GM18951 (cell line): ENCODE measurements around the gene FBXO24.
"Not testable (repeated sequence)": the region's sequence is repeated elsewhere in the genome, so short reads cannot be mapped to it uniquely, and the experiment has no call there.

ENCODE experiments used
- POLR2A ChIP-seq: IDR thresholded peaks from 4 replicates; pipeline ENCODE4 v1.6.1; 2011; ENCODE audit warnings: mild to moderate bottlenecking; ENCODE audit not compliant: insufficient read length, insufficient read depth; ENCODE audit errors: extremely low read depth
- in situ Hi-C: fragments of 300-500 bp; cut with MboI; formaldehyde crosslinking; loops from one replicate; pipeline ENCODE4 v1.12.0; 2022; ENCODE audit warnings: low sequenced_read_pairs, mixed read lengths, inconsistent platforms; ENCODE audit not compliant: unreplicated experiment

FBXO24 gene

DNA sequence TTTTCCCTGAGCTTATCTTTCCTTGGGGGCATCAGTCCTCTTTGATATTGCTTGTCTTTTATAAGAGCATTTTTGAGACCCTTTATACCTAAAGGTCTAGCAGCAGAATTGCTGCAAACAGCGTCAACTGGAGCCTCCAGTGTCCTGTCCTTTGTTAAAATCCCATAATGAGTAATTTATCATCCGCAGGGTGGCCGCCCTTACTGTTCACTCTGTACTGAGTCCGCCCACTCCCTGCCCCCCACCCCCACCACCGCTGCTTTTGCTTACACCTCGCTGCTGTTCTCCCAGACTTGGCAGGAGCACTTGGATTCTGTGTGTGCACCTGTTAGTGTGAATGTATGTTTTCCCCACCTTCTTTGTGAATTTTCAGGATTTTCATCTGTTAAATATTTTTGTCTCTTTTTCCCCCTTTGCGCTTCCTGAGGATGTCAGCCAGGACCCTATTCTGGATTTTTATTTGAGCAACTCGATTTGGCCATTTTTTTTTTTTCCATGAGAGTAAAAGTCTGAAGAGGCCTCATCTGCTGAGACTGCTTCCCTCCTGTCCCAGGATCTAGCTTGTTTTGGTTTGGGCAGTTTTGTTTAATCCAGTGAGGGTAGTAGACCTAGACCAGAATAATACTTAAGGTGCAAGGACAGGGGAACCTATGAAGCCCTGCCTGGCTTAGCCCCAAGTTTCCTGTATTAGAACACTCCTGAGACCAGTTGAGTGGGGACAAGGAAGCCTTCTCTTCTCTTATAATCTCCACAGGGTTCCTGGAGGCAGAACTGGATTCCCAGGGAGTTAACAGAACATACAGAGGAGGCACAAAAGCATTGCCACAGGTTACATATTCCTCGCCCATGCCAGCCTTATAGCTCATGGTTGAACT lies 39.0 kb upstream of the FBXO24 start:
- no peak for TF ChIP-seq POLR2A
- in situ Hi-C loops, result no loop called here

DNA sequence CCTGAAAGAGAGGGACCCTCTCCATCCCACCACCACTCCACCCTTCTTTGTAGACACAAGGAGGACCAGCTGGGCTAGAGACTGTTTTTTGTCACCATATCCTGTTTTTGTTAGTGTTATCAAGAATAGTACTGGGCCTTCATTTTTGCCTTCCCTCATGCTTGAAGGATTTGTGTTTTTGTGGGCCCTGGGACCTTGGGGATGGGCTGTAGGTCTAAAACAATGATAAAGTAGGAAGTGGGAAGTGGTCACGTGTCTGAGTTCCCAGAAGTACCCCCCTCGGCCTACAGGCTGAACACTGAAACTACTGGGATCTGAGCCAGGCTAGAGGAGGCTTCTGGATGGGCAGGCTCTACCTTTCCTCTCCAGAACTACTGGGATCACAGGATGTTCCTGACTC lies 38.3 kb upstream of the FBXO24 start:
- TF ChIP-seq POLR2A, result no peak

DNA sequence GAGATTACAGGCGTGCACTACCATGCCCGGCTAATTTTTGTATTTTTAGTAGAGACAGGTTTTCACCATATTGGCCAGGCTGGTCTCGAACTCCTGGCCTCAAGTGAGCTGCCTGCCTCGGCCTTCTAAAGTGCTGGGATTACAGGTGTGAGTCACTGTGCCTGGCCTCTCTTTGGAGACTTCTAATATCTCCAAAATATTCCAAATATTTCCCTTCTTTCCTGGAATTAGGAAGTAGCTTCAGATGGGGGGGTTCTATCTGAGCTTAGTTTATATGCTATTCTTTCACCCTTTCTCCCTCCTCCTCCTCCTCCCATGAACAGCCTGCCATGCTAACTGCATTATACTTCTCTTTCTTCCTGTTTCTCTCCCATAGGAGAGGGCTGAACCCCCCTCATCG lies 37.7 kb upstream of the FBXO24 start:
- in situ Hi-C loops, result not testable (repeated sequence)

More for the DNA sequence above, 38.3 kb upstream of the FBXO24 start:
- in situ Hi-C loops, result no loop called here

DNA sequence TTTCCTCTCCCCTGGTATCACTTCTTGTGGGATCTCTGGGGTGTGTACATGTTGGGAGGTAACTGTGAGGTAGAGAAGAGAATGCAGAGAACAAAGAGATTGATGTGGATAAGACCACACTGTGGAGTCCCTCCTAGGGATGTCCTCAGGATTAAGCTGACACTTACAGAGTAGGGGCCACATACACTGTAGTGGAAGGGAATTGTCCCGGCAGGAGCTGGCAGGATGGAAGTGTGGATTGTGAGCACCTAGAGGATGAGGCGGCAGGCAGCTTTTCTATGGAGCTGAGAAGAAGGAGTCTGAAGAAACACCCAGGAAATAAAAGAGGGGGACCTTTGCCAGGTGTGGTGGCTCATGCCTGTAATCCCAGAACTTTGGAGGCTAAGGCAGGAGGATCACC lies 33.6 kb upstream of the FBXO24 start:
- in situ Hi-C loops, result loop anchor here (5.0 kb wide), 1 partner anchor 60 kb away; no protein-coding TSS in a partner anchor
- no peak for TF ChIP-seq POLR2A

DNA sequence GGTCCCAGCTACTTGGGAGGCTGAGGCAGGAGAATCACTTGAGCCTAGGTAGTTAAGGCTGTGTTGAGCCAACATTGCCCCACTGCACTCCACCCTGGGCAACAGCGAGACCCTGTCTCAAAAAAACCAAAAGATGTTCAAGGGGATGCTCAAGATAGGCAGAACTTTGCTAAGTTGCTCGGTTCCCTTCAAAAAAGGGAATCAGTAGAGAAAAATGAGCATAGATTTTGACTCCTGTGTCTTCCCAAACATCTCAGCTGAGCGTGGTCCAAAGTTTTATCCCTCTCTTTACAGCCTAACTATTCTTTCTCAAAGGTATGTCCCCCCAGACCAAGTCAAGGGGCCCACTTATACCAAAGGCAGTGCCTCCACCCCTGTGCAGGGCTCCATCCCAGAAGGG lies 33.1 kb upstream of the FBXO24 start:
- no peak for TF ChIP-seq POLR2A
- in situ Hi-C loops, result loop anchor here (5.0 kb wide), 1 partner anchor 61 kb away; no protein-coding TSS in a partner anchor

DNA sequence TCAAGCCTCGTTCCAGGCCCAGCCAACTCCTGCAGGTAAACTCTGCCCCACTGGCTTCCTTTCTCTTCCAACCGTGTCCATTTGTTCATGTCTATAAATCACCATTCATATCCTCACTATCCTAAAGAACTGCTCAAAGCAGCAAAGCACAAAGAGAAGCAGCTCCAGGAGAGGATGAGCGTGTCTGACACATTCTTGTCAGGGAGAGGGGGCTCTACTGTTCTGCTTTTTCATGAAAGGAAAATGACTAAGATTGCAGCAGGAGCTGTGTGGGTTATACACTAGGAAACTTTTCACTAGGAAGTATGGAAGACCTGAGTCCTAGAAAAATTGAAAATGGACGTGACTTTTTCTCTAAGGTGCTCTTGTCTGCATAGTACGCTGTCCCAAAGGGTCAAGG lies 30.4 kb upstream of the FBXO24 start:
- TF ChIP-seq POLR2A, result no peak
- in situ Hi-C loops, result no loop called here

DNA sequence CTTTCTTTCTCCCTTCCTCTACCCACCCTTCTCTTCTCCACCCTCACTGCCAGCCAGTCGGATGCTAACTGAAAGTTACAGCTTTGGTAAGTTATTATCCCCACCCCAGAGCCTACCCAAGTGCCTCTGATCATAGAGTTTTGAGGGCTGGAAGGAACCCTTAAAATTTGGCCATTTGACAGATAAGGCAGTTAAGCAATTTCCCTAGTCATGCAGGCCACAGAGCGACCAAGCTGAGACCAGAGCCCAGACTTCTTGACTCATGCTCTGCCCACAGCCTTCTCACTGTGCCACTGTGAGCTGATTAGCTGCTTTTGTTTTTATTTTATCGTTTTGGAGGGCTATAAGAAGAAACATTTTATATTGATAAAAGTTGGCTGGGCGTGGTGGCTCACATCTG lies 29.6 kb upstream of the FBXO24 start:
- in situ Hi-C loops, result no loop called here
- no peak for TF ChIP-seq POLR2A

DNA sequence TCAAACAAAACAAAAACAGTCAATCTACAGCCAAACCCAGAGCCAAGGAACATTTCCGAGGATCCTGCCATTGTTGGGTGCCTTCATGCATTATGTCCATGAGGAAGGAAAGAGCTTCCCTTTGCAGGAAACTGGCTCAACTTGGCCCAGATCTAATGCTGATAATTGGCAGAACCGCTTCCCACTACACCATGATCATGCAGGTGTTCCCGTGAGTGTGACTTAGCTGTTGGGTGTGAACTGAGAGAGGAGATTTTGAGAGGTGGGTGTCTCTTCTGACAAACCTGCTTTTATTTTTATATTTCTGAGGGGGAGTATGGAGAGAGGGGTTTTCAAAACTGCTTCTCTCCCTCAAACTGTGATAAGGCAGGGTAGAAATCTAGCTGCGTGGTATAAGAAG lies 27.0 kb upstream of the FBXO24 start:
- in situ Hi-C loops, result no loop called here
- TF ChIP-seq POLR2A, result no peak

DNA sequence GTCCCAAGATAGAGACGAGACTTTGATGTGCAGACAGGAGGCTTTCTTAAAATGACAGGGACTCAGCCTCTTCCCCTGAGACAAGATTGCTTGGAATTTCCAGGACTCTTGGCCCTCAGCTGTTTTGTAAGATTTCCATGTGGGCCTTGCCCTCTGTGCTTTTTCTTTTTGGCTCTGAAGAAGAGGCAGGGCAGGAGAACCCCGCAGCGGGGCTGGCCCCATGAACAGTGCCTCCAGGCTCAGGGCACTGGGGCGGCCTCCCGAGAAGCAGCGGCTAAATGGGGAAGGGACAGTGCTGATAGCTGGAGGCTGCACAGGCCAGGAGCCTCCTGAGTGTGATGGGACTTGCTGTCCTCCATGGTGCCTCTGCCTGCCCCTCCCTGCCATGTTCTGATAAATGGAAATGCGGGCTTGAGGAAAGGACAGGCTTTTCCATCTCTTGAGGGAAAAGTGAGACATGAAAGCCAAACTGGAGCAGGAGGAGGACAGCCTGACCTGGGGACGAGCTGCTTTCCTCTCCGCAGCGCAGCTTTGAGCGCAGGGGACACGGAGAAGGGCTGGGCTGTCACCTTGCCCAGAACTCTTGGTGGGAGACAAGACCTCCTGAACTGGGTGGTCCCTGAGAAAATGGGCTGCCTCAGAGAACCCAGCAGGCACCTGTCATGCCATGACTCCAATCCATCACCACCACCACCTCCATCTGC lies 24.5 kb upstream of the FBXO24 start:
- in situ Hi-C loops, result no loop called here
- TF ChIP-seq POLR2A, result no peak

DNA sequence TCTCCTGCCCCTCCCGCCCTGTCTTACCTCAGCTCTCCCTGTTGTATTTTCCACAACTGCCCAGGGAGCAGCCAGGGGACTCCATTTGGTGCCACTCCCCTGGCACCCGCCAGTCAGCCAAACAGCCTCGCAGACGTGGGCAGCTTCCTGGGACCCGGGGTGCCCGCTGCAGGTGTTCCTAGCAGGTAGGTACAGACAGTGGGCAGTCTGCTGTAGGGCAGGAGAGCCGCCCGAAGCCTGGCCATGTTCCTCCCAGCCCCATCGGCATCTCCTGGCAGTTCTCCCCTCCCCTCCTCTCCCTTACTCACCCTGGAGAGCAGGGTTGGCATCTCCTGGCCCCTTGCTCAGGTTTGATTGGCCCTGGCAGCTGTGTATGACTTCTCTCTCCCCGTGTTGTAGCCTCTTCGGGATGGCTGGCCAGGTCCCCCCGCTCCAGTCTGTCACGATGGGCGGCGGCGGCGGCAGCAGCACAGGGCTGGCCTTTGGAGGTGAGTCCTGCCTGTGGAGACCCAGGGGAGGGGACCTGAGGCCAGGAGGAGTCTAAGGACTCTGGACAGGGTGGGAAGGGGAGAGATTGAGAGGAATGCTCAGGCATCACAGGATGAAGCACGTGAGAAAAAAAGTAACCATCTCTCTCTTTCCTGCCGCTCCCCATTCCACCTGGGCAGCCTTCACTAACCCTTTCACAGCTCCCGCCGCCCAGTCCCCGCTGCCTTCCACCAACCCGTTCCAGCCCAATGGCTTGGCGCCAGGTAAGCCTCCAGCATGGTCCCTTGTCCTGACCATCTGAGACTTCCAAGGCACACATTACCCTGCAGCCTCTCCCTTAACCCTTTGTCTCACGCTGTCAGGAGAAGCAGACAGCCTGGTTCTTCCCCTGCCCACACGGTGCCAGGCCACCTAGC lies 23.7 kb upstream of the FBXO24 start:
- in situ Hi-C loops, result no loop called here
- TF ChIP-seq POLR2A, result no peak

DNA sequence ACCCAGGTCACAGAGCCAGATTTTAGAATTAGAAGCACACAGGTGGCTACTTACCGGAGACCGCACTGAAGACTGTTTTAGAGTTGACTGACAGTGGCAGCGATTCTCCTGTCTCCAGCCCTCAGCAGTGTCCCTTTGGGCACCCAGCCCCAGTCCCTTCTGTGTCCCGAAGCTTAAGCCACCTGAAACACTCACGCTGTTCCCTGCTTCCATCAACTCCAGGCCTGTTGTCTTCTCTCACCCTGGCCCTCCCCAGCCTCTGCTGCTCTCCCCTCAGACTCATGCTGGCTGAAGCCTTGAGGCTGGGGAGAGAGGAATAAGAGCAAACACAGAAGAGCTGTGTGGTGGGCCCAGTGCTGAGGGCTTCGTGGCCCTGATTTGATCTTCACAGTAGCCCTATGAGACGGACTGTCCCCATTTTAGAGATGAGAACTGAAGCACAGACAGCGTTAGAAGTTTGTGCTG lies 23.0 kb upstream of the FBXO24 start:
- in situ Hi-C loops, result no loop called here

DNA sequence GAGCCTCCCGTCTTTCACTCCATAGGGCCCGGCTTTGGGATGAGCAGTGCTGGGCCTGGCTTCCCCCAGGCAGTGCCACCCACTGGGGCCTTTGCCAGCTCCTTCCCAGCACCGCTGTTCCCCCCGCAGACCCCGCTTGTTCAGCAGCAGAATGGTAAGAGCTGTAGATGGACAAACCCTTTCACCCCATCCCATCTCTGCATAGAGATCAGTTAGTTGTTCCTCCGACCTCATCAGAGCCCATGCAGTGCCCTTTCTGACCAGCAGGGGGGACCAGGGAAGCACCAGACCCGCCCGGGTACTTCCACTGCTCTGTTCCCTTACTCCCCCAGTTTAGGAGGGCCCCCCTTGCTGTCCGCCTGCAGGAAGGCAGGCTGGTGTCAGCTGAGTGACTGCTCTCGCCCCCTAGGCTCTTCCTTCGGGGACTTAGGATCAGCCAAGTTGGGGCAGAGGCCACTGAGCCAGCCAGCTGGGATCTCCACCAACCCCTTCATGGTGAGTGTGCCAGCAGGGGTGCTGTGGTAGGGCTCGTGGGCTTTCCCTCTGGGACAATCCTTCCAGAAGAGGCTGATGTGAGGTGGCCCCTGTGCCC lies 22.2 kb upstream of the FBXO24 start:
- TF ChIP-seq POLR2A, result peak; percentile 22
- in situ Hi-C loops, result no loop called here

More for the DNA sequence above, 23.0 kb upstream of the FBXO24 start:
- TF ChIP-seq POLR2A, result no peak

DNA sequence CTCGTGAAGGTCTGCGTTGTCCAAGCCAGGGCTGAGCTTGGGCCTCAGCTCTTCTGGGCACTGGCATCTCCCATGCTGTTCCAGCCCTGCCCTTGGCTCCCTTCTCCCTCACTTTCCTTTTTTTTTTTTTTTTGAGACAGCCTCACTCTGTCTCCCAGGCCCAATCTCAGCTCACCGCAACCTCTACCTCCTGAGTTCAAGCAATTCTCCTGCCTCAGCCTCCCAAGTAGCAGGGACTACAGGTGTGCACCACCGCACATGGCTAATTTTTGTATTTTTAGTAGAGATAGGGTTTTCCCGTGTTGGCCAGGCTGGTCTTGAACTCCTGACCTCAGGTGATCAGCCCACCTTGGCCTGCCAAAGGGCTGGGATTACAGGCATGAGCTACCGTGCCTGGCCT lies 21.7 kb upstream of the FBXO24 start:
- in situ Hi-C loops, result not testable (repeated sequence)
